NT2/D1 (cell line): Measurements from ENCODE around the gene CORO7.

ENCODE experiments used
- YY1 ChIP-seq: IDR thresholded peaks from 2 replicates; pipeline ENCODE4 v1.6.1; 2011; ENCODE audit not compliant: insufficient read length, insufficient read depth
- ZNF274 ChIP-seq: IDR thresholded peaks from 2 replicates; pipeline ENCODE4 v1.6.1; 2011; ENCODE audit warnings: mild to moderate bottlenecking, low read depth, low read length

- TF ChIP-seq YY1 (no peak), ZNF274 (no peak)
These were observed 12.1 kb upstream of the CORO7 start for GRCh38 chr16:4428500-4428899.
